Spleen (tissue), 11 donors: ENCODE data around the gene CPAMD8. TPM values are rescaled to one million over a fixed set of nuclear protein-coding genes. Genes with fewer than 3 reads are reported as not detected.

Source experiments
- DNase-seq: peaks from one replicate; pipeline ENCODE4 v3.0.0-alpha.2; 2020
- H3K27ac ChIP-seq, 8 donors: fragments of 200-600 bp; sonication (generic) in 7 of 8; 1 replicate in 4 of 8; 2 replicates in 4 of 8; pipeline versions ENCODE4 v1.5.0 to v1.8.0; 2016 to 2021; ENCODE audit warnings: inconsistent platforms in 4 of 8, mild to moderate bottlenecking in 4 of 8, moderate library complexity in 1 of 8
- H3K27me3 ChIP-seq, 7 donors: fragments of 200-600 bp; sonication (generic) in 6 of 7; replicated peaks in 1 of 7; 1 replicate in 4 of 7; 2 replicates in 3 of 7; pipeline versions ENCODE4 v1.5.0 to v1.8.0; 2016 to 2021; ENCODE audit warnings: inconsistent platforms in 3 of 7, mild to moderate bottlenecking in 1 of 7
- H3K36me3 ChIP-seq, 6 donors: fragments of 200-600 bp; sonication (generic) in 5 of 6; 1 replicate in 4 of 6; 2 replicates in 2 of 6; pipeline versions ENCODE4 v1.5.0 to v1.8.0; 2016 to 2021; ENCODE audit warnings: inconsistent platforms in 2 of 6
- H3K4me1 ChIP-seq, 6 donors: fragments of 200-600 bp; sonication (generic) in 5 of 6; 1 replicate in 3 of 6; 2 replicates in 3 of 6; pipeline versions ENCODE4 v1.5.0 to v1.8.0; 2016 to 2021; ENCODE audit warnings: inconsistent platforms in 3 of 6
- H3K4me3 ChIP-seq, 8 donors: fragments of 200-600 bp; sonication (generic) in 7 of 8; 1 replicate in 4 of 8; 2 replicates in 4 of 8; pipeline versions ENCODE4 v1.5.0 to v1.8.0; 2016 to 2021; ENCODE audit warnings: inconsistent platforms in 4 of 8, mild to moderate bottlenecking in 4 of 8, moderate library complexity in 2 of 8
- H3K9me3 ChIP-seq, 8 donors: fragments of 200-600 bp; sonication (generic) in 7 of 8; 1 replicate in 4 of 8; 2 replicates in 4 of 8; pipeline versions ENCODE4 v1.5.0 to v1.8.0; 2016 to 2021; ENCODE audit warnings: inconsistent platforms in 4 of 8
- POLR2A ChIP-seq, 3 donors: fragments of 450-650 bp; IDR thresholded peaks; one replicate each; pipeline ENCODE4 v1.5.1; 2017; ENCODE audit warnings: antibody characterized with exemption in 3 of 3, mild to moderate bottlenecking in 1 of 3
- POLR2AphosphoS5 ChIP-seq, 3 donors: sonication (generic); formaldehyde crosslinking; IDR thresholded peaks; one replicate each; pipeline ENCODE4 v1.5.1; 2017; ENCODE audit warnings: antibody characterized with exemption in 3 of 3
- WGBS, 5 donors: extraction: QIAGEN DNeasy Blood & Tissue Kit in 3 of 5; methylation state at CpG; one replicate each; pipeline versions ENCODE4 v1.1.5 to v1.1.7; 2013 to 2018; 5-methylcytosine and 5-hydroxymethylcytosine counted together
- intact Hi-C: fragments of 100-400 bp; cut with DNase I; formaldehyde crosslinking; loops from one replicate; pipeline ENCODE4 v1.15.0; 2023; ENCODE audit warnings: low total_unique reads
- polyA plus RNA-seq, 3 donors: library from polyadenylated mRNA; stranded (reverse); fragments of 200-250 nt; gene quantifications; one replicate each; pipeline ENCODE4 v1.2.1, GENCODE V29; 2013
- total RNA-seq, 7 donors: library from RNA; depleted of rRNA in 3 of 7; stranded (reverse); fragments of >200 nt in 3 of 7; fragmentation: NEBNext Ultra II Directional in 4 of 7; extraction: Animal tissue kit (Norgen Biotek cat#: 25700) in 4 of 7; gene quantifications; one replicate each; pipeline versions ENCODE4 v1.1.0 to v1.2.1, GENCODE V29; 2016 to 2021
- TF ChIP-seq, protein P1 (sequence below), 11 experiments: fragments of 200-600 bp in 7 of 11; fragments of 450-650 bp in 4 of 11; sonication (generic) in 4 of 11; IDR thresholded peaks in 8 of 11; conservative IDR thresholded peaks in 3 of 11; 1 replicate in 7 of 11; 2 replicates in 4 of 11; pipeline versions ENCODE4 v1.4.0 to v1.8.0; 2016 to 2021; ENCODE audit warnings: antibody characterized with exemption in 11 of 11, inconsistent platforms in 4 of 11, mild to moderate bottlenecking in 1 of 11
- donor health status: healthy with polysubstance abuse.
- donor health status: DM: no; HTN: no; CAD: no; lungs with moderate emphysema.
- donor health status: DM: no; HTN: no; CAD: no.
- donor health status: Bipolar disorder and iron deficiency.
- donor health status: healthy.
- donor health status: DM: no; HTN: no; CAD: no.
- donor health status: DM: yes; HTN: yes; CAD: no.

Gene CPAMD8
- total and polyA plus RNA-seq, 10 donors = 2.1 to 18.7 (median 8.5) TPM

GRCh38 chr19:17074634-17075034 lies 48.0 kb upstream of the CPAMD8 start:
- no peak for TF ChIP-seq POLR2A (IDR thresholded peaks at IDR 0.05)
- TF ChIP-seq, protein P1, sequence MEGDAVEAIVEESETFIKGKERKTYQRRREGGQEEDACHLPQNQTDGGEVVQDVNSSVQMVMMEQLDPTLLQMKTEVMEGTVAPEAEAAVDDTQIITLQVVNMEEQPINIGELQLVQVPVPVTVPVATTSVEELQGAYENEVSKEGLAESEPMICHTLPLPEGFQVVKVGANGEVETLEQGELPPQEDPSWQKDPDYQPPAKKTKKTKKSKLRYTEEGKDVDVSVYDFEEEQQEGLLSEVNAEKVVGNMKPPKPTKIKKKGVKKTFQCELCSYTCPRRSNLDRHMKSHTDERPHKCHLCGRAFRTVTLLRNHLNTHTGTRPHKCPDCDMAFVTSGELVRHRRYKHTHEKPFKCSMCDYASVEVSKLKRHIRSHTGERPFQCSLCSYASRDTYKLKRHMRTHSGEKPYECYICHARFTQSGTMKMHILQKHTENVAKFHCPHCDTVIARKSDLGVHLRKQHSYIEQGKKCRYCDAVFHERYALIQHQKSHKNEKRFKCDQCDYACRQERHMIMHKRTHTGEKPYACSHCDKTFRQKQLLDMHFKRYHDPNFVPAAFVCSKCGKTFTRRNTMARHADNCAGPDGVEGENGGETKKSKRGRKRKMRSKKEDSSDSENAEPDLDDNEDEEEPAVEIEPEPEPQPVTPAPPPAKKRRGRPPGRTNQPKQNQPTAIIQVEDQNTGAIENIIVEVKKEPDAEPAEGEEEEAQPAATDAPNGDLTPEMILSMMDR (IDR thresholded peaks at IDR 0.05 in 8 of 11, conservative IDR thresholded peaks at IDR 0.05 in 3 of 11) = no peak
- TF ChIP-seq POLR2AphosphoS5 (IDR thresholded peaks at IDR 0.05) = no peak
- intact Hi-C loops = loop anchor here (5.0 kb wide), 1 partner anchor 53 kb away; no protein-coding TSS in a partner anchor
- peak overlapping the region; percentile 59 to 96 (median 90) for H3K4me3 ChIP-seq
- H3K27ac ChIP-seq = peak overlapping the region; percentile 81 to 97 (median 90)
- H3K27me3 ChIP-seq = no peaks in the 10 kb centered on the region
- H3K9me3 ChIP-seq = no peaks in the 10 kb centered on the region
- peaks cover 0 to 46% (median 11%) of the 10 kb centered on the region in 6 donors for H3K36me3 ChIP-seq
- no peak for DNase-seq
- WGBS, 5 donors = 8 to 25% (median 13%) methylated on average over 11 of the region's 11 CpGs
- peaks cover 38 to 71% (median 51%) of the 10 kb centered on the region in 6 donors for H3K4me1 ChIP-seq

DNA sequence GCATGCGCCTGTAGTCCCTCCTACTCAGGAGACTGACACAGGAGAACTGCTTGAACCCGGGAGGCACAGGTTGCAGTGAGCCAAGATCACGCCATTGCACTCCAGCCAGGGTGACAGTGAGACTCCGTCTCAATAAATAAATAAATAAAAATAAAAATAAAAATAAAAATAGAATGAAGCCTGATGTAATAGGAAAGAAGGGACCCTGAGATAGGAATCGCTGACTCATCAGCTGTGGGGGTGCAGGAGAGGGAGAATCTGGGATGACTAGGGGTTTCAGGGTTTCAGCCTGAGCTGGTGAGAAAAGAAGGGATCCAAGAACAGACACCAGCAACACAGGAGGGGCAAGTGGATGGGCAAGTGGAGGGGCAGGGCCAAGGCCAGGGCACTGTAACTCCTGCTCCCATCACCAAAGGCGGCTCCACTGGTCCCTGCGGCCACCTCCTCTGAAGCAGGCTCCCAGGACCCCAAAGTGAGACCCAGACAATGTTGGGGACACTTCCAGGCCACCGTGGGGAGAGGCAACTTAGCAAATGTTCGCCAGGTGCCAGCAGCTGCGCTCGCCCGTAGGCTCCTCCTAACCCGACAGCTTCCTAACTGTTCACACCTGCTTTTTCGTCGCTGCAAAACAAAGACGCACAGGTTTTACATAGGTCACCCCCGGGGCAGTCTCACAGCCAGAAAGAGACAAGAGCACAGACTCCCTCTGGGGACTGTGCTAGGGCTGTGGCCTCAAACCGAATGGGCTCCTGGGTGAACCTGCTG lies 47.4 kb upstream of the CPAMD8 start:
- Histone ChIP-seq H3K36me3 (peaks cover 0 to 48% (median 12%) of the 10 kb centered on the region in 6 donors), H3K9me3 (no peaks in the 10 kb centered on the region), H3K27me3 (no peaks in the 10 kb centered on the region), H3K4me3 (peak overlapping the region; percentile 59 to 96 (median 90)), H3K4me1 (peaks cover 32 to 71% (median 45%) of the 10 kb centered on the region in 6 donors), H3K27ac (peak overlapping the region; percentile 81 to 97 (median 90))
- no peak for TF ChIP-seq POLR2A (IDR thresholded peaks at IDR 0.05)
- TF ChIP-seq POLR2AphosphoS5 (IDR thresholded peaks at IDR 0.05) = peak in 2 of 3 donors; percentile 5 to 18
- TF ChIP-seq, protein P1 (IDR thresholded peaks at IDR 0.05 in 8 of 11, conservative IDR thresholded peaks at IDR 0.05 in 3 of 11) = no peak
- peak; percentile 81 for DNase-seq
- intact Hi-C loops = no loop called here
- WGBS, 5 donors = 52 to 66% (median 56%) methylated on average over 12 to 18 of the region's 18 CpGs

GRCh38 chr19:17070912-17071311 lies 44.3 kb upstream of the CPAMD8 start:
- Histone ChIP-seq H3K9me3 (no peaks in the 10 kb centered on the region), H3K27me3 (no peaks in the 10 kb centered on the region), H3K4me3 (no peak overlapping the region), H3K4me1 (peaks cover 10 to 68% (median 33%) of the 10 kb centered on the region in 6 donors), H3K27ac (no peak overlapping the region), H3K36me3 (peaks cover 0 to 52% (median 22%) of the 10 kb centered on the region in 6 donors)
- DNase-seq = no peak
- intact Hi-C loops = no loop called here
- WGBS, 5 donors = 93 to 98% (median 96%) methylated on average over 7 of the region's 7 CpGs
- TF ChIP-seq POLR2A (IDR thresholded peaks at IDR 0.05) (no peak), POLR2AphosphoS5 (IDR thresholded peaks at IDR 0.05) (no peak)
- TF ChIP-seq, protein P1 (IDR thresholded peaks at IDR 0.05 in 8 of 11, conservative IDR thresholded peaks at IDR 0.05 in 3 of 11) = no peak

DNA sequence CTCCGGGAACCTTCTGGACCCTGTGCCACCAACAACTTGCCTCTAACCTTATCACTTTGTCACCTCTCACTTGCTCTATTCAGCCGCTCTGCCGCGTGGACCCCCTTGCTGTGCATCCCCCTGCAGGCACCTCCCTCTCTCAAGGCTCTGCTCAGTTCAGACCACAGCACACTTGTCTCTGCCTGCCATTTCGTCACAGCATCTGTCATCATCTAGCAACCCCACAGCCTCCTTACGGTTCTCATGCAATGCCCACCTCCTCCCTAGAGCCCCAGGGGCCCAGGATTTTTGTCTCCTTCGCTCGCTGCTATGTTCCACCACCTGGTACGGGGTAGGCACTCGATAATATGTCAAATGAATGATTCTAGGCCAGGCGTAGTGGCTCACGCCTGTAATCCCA lies 43.8 kb upstream of the CPAMD8 start:
- 86 to 92% (median 89%) methylated on average over 12 of the region's 12 CpGs for WGBS, 5 donors
- Histone ChIP-seq H3K4me1 (peaks cover 10 to 72% (median 35%) of the 10 kb centered on the region in 6 donors), H3K4me3 (no peak overlapping the region), H3K9me3 (no peaks in the 10 kb centered on the region), H3K36me3 (peaks cover 0 to 57% (median 22%) of the 10 kb centered on the region in 6 donors), H3K27ac (no peak overlapping the region), H3K27me3 (no peaks in the 10 kb centered on the region)
- DNase-seq = no peak
- intact Hi-C loops = no loop called here
- TF ChIP-seq, protein P1 (IDR thresholded peaks at IDR 0.05 in 8 of 11, conservative IDR thresholded peaks at IDR 0.05 in 3 of 11) = no peak
- TF ChIP-seq POLR2A (IDR thresholded peaks at IDR 0.05) (no peak), POLR2AphosphoS5 (IDR thresholded peaks at IDR 0.05) (no peak)
